SK-N-SH (cell line): ENCODE data around the gene TNNT3.

Experiments used
- CTCF ChIP-seq: fragments of 200-600 bp; sonication (generic); IDR thresholded peaks from 2 replicates; pipeline ENCODE4 v1.6.1; 2017; ENCODE audit warnings: antibody characterized with exemption, mild to moderate bottlenecking, moderate library complexity
- EZH2phosphoT487 ChIP-seq: fragments of 200-600 bp; sonication (generic); IDR thresholded peaks from 2 replicates; pipeline ENCODE4 v1.6.1; 2017; ENCODE audit warnings: low read depth, mixed run types, mild to moderate bottlenecking, antibody characterized with exemption, moderate library complexity, borderline replicate concordance
- GABPA ChIP-seq: IDR thresholded peaks from 2 replicates; pipeline ENCODE4 v1.4.0; 2012; ENCODE audit warnings: low read depth, mild to moderate bottlenecking
- NFIC ChIP-seq: IDR thresholded peaks from 2 replicates; pipeline ENCODE4 v1.4.0; 2012; ENCODE audit warnings: borderline replicate concordance
- POLR2AphosphoS5 ChIP-seq: IDR thresholded peaks from 2 replicates; pipeline ENCODE4 v1.6.1; 2012; ENCODE audit warnings: low read depth, low read length
- RFX5 ChIP-seq: IDR thresholded peaks from 2 replicates; pipeline ENCODE4 v1.6.1; 2012; ENCODE audit warnings: mild to moderate bottlenecking, improper control_type of control experiment, low read length
- SMC3 ChIP-seq: IDR thresholded peaks from 2 replicates; pipeline ENCODE4 v1.6.1; 2012; ENCODE audit warnings: low read depth, low read length, improper control_type of control experiment
- USF1 ChIP-seq: IDR thresholded peaks from 2 replicates; pipeline ENCODE4 v1.4.0; 2012; ENCODE audit warnings: low read depth, borderline replicate concordance
- TF ChIP-seq, protein P1 (sequence below): IDR thresholded peaks from 2 replicates; pipeline ENCODE4 v1.4.0; 2012; ENCODE audit warnings: low read depth
- TF ChIP-seq, protein P2 (sequence below): IDR thresholded peaks from 2 replicates; pipeline ENCODE4; 2012
- TF ChIP-seq, protein P3 (sequence below): IDR thresholded peaks from 2 replicates; pipeline ENCODE4 v1.4.0; 2012; ENCODE audit warnings: low read depth, borderline replicate concordance

- TF ChIP-seq, protein P1, sequence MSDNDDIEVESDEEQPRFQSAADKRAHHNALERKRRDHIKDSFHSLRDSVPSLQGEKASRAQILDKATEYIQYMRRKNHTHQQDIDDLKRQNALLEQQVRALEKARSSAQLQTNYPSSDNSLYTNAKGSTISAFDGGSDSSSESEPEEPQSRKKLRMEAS: no peak
- TF ChIP-seq CTCF (no peak), POLR2AphosphoS5 (no peak), GABPA (no peak), NFIC (no peak), USF1 (no peak), SMC3 (no peak), EZH2phosphoT487 (no peak), RFX5 (no peak)
- TF ChIP-seq, protein P2, sequence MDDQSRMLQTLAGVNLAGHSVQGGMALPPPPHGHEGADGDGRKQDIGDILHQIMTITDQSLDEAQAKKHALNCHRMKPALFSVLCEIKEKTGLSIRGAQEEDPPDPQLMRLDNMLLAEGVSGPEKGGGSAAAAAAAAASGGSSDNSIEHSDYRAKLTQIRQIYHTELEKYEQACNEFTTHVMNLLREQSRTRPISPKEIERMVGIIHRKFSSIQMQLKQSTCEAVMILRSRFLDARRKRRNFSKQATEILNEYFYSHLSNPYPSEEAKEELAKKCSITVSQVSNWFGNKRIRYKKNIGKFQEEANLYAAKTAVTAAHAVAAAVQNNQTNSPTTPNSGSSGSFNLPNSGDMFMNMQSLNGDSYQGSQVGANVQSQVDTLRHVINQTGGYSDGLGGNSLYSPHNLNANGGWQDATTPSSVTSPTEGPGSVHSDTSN: no peak
- TF ChIP-seq, protein P3, sequence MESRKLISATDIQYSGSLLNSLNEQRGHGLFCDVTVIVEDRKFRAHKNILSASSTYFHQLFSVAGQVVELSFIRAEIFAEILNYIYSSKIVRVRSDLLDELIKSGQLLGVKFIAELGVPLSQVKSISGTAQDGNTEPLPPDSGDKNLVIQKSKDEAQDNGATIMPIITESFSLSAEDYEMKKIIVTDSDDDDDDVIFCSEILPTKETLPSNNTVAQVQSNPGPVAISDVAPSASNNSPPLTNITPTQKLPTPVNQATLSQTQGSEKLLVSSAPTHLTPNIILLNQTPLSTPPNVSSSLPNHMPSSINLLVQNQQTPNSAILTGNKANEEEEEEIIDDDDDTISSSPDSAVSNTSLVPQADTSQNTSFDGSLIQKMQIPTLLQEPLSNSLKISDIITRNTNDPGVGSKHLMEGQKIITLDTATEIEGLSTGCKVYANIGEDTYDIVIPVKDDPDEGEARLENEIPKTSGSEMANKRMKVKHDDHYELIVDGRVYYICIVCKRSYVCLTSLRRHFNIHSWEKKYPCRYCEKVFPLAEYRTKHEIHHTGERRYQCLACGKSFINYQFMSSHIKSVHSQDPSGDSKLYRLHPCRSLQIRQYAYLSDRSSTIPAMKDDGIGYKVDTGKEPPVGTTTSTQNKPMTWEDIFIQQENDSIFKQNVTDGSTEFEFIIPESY: no peak
These were observed 50.3 kb downstream of the TNNT3 start for GRCh38 chr11:1969776-1970175.
